Mesenchymal stem cell (in vitro differentiated cells and primary cell): ENCODE results near the gene LDHAL6A.

ENCODE experiments used
- DNase-seq: peaks from one replicate; pipeline ENCODE4 v3.0.0-alpha.2; 2013
- H2AFZ ChIP-seq: one replicate; pipeline ENCODE4 v1.6.1; 2013; ENCODE audit warnings: low read depth, mild to moderate bottlenecking, control low read depth, inconsistent platforms, low read length, moderate library complexity
- H2AK5ac ChIP-seq: 2 replicates; pipeline ENCODE4 v1.6.1; 2013; ENCODE audit warnings: low read length, moderate library complexity, mild to moderate bottlenecking, inconsistent platforms; ENCODE audit not compliant: severe bottlenecking
- H2BK120ac ChIP-seq: one replicate; pipeline ENCODE4 v1.6.1; 2013; ENCODE audit warnings: low read depth, mild to moderate bottlenecking, inconsistent platforms, low read length, moderate library complexity
- H2BK12ac ChIP-seq, 2 experiments: one replicate each; pipeline ENCODE4 v1.6.1; 2013; ENCODE audit warnings: inconsistent platforms in 2 of 2, low read length in 2 of 2, mild to moderate bottlenecking in 2 of 2, moderate library complexity in 2 of 2, control low read depth in 1 of 2
- H2BK15ac ChIP-seq: one replicate; pipeline ENCODE4 v1.6.1; 2013; ENCODE audit warnings: mild to moderate bottlenecking, low read depth, inconsistent platforms; ENCODE audit not compliant: poor library complexity, severe bottlenecking
- H2BK5ac ChIP-seq: 2 replicates; pipeline ENCODE4 v1.6.1; 2013; ENCODE audit warnings: low read depth, mild to moderate bottlenecking, low read length, control low read depth, inconsistent platforms; ENCODE audit not compliant: poor library complexity, severe bottlenecking
- H3K14ac ChIP-seq, 2 experiments: one replicate each; pipeline ENCODE4 v1.6.1; 2013; ENCODE audit warnings: inconsistent platforms in 2 of 2, low read length in 2 of 2, control low read depth in 1 of 2, mild to moderate bottlenecking in 1 of 2, moderate library complexity in 1 of 2
- H3K18ac ChIP-seq, 2 experiments: one replicate each; pipeline ENCODE4 v1.6.1; 2013; ENCODE audit warnings: inconsistent platforms in 2 of 2, low read length in 2 of 2, control low read depth in 1 of 2, low read depth in 1 of 2, mild to moderate bottlenecking in 1 of 2
- H3K23ac ChIP-seq, 2 experiments: one replicate each; pipeline ENCODE4 v1.6.1; 2013; ENCODE audit warnings: inconsistent platforms in 2 of 2, low read length in 2 of 2, mild to moderate bottlenecking in 2 of 2, moderate library complexity in 2 of 2, control low read depth in 1 of 2
- H3K27ac ChIP-seq: 2 replicates; pipeline ENCODE4 v1.5.1; 2013; ENCODE audit warnings: mild to moderate bottlenecking, moderate library complexity, low read length, control low read depth, inconsistent platforms; ENCODE audit not compliant: poor library complexity, severe bottlenecking
- H3K27me3 ChIP-seq, 2 experiments: 2 replicates each; pipeline versions ENCODE4 v1.6.1 to v1.7.0; 2013; ENCODE audit warnings: low read length in 2 of 2, mild to moderate bottlenecking in 2 of 2, moderate library complexity in 2 of 2, control low read depth in 1 of 2, inconsistent platforms in 1 of 2; ENCODE audit not compliant: control insufficient read depth in 1 of 2, insufficient read depth in 1 of 2
- H3K36me3 ChIP-seq, 2 experiments: 2 replicates each; pipeline versions ENCODE4 v1.6.1 to v1.7.0; 2013; ENCODE audit warnings: low read length in 2 of 2, control low read depth in 1 of 2, inconsistent platforms in 1 of 2, low read depth in 1 of 2, mild to moderate bottlenecking in 1 of 2; ENCODE audit not compliant: insufficient read depth in 2 of 2, control insufficient read depth in 1 of 2
- H3K4ac ChIP-seq, 2 experiments: one replicate each; pipeline ENCODE4 v1.6.1; 2013; ENCODE audit warnings: inconsistent platforms in 2 of 2, low read length in 2 of 2, mild to moderate bottlenecking in 2 of 2, moderate library complexity in 2 of 2, control low read depth in 1 of 2, low read depth in 1 of 2
- H3K4me1 ChIP-seq: 2 replicates; pipeline ENCODE4 v1.6.1; 2013; ENCODE audit warnings: low read depth, low read length, control low read depth; ENCODE audit not compliant: control insufficient read depth, insufficient read depth
- H3K4me2 ChIP-seq: 2 replicates; pipeline ENCODE4 v1.6.1; 2013; ENCODE audit warnings: low read length, mild to moderate bottlenecking, inconsistent platforms; ENCODE audit not compliant: poor library complexity, severe bottlenecking
- H3K4me3 ChIP-seq, 2 experiments: 2 replicates each; pipeline versions ENCODE4 v1.5.1 to v1.7.0; 2013; ENCODE audit warnings: low read length in 2 of 2, mild to moderate bottlenecking in 2 of 2, control low read depth in 1 of 2, low read depth in 1 of 2; ENCODE audit not compliant: insufficient read depth in 1 of 2
- H3K79me1 ChIP-seq: replicated peaks from 2 replicates; pipeline ENCODE4 v1.6.1; 2013; ENCODE audit warnings: mild to moderate bottlenecking, control low read depth, low read length, inconsistent platforms; ENCODE audit not compliant: poor library complexity, severe bottlenecking
- H3K9ac ChIP-seq: 2 replicates; pipeline ENCODE4 v1.7.0; 2013; ENCODE audit warnings: mild to moderate bottlenecking, low read length, moderate library complexity
- H3K9me3 ChIP-seq: 2 replicates; pipeline ENCODE4 v1.7.0; 2013; ENCODE audit warnings: mild to moderate bottlenecking, low read length; ENCODE audit not compliant: control insufficient read depth
- H4K8ac ChIP-seq: one replicate; pipeline ENCODE4 v1.6.1; 2013; ENCODE audit warnings: inconsistent platforms, mild to moderate bottlenecking, low read length, moderate library complexity
- H4K91ac ChIP-seq: one replicate; pipeline ENCODE4 v1.6.1; 2013; ENCODE audit warnings: mild to moderate bottlenecking, low read length, inconsistent platforms
- WGBS: methylation state at CpG from one replicate; pipeline ENCODE4 v1.1.7; 2013; ENCODE audit warnings: mixed read lengths; 5-methylcytosine and 5-hydroxymethylcytosine counted together

LDHAL6A gene

DNA sequence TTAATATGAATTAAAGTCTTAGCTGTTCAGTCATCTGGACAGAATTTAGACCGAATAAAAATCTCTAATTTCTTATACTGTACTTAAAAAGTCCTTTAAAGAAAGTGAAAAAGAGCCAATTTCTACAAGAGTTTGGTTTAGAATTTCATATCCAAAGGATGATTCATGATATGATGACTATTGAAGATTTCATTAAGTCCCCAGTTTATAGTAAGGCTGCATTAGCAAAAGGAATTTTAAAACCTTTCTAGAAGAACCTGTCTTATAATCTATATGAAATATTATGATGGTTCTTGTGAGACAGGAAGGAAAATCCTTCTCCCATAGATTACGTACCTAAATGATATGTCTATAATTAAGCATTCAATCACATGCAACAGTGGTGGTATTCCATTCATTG, 36.3 kb downstream of the LDHAL6A start:
- Histone ChIP-seq H2AK5ac (no peak overlapping the region), H3K23ac (no peak overlapping the region), H2AFZ (no peak overlapping the region), H4K91ac (no peak overlapping the region), H2BK15ac (no peak overlapping the region), H3K18ac (no peak overlapping the region), H4K8ac (no peak overlapping the region), H3K36me3 (peaks cover 18 to 78% of the 10 kb centered on the region in 2 experiments), H3K4me2 (no peak overlapping the region), H3K9me3 (no peaks in the 10 kb centered on the region), H3K27ac (no peak overlapping the region), H3K4me3 (no peak overlapping the region), H3K14ac (no peak overlapping the region), H3K4me1 (peaks cover 2% of the 10 kb centered on the region), H3K9ac (no peak overlapping the region), H3K4ac (no peak overlapping the region), H2BK5ac (no peak overlapping the region), H3K79me1 (peaks cover 27% of the 10 kb centered on the region), H2BK120ac (no peak overlapping the region), H3K27me3 (no peaks in the 10 kb centered on the region), H2BK12ac (no peak overlapping the region)
- no CpG with 5 or more reads among the region's 2 CpGs for WGBS
- no peak for DNase-seq

DNA sequence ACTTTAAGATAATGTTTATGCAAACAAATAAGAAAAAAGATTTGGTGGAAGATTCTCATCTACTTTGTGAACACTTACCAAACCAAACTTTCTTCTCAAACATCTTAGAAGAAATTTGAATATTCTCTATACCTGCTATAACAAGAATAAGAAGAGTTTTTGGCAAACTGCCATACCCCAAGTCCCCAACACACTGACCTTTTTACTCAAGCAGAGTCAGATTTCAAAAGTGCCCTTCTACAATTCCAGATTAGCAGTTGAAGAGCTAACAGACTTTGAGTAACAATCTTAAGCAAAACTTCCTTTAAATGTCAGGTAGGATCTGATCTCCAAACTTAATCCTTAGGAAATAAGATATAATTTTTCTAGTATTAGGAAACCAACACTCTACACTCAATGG, 37.2 kb downstream of the LDHAL6A start:
- peaks cover 26% of the 10 kb centered on the region for H3K79me1 ChIP-seq
- no peak overlapping the region for H3K14ac ChIP-seq
- H2BK15ac ChIP-seq: no peak overlapping the region
- no peak overlapping the region for H3K4ac ChIP-seq
- H3K27ac ChIP-seq: no peak overlapping the region
- H3K4me1 ChIP-seq: peaks cover 2% of the 10 kb centered on the region
- no peak overlapping the region for H2AFZ ChIP-seq
- no peak overlapping the region for H4K8ac ChIP-seq
- no peak overlapping the region for H3K9ac ChIP-seq
- no peak overlapping the region for H3K4me2 ChIP-seq
- no peak overlapping the region for H4K91ac ChIP-seq
- no peak overlapping the region for H3K4me3 ChIP-seq
- H3K9me3 ChIP-seq: no peaks in the 10 kb centered on the region
- no peak for DNase-seq
- peaks cover 19 to 80% of the 10 kb centered on the region in 2 experiments for H3K36me3 ChIP-seq
- H3K23ac ChIP-seq: no peak overlapping the region
- no peaks in the 10 kb centered on the region for H3K27me3 ChIP-seq
- no peak overlapping the region for H2BK120ac ChIP-seq
- no peak overlapping the region for H2AK5ac ChIP-seq
- no peak overlapping the region for H2BK12ac ChIP-seq
- H2BK5ac ChIP-seq: no peak overlapping the region
- no peak overlapping the region for H3K18ac ChIP-seq

DNA sequence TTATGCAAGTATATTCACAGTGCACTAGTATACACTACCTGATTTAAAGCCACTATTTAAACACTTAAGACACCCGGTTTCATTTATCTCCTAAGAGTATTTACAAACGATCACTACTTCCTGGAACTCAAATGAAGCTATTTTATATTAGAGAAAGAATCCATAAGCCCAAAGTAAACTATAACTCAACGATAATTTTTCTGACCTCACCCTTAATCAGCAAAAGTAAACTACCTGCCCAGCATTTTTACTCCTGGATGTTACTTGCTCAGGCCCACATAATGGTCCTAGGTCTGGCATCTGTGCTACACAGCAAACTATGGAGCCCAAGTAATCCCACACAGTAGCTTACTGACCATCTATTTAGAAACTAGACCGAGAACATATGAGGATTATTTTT, 37.7 kb downstream of the LDHAL6A start:
- Histone ChIP-seq H3K36me3 (peaks cover 21 to 80% of the 10 kb centered on the region in 2 experiments), H3K27ac (no peak overlapping the region), H2BK5ac (no peak overlapping the region), H2BK15ac (no peak overlapping the region), H3K4me1 (peaks cover 2% of the 10 kb centered on the region), H2AK5ac (no peak overlapping the region), H3K4ac (no peak overlapping the region), H3K9ac (no peak overlapping the region), H4K8ac (no peak overlapping the region), H2BK12ac (no peak overlapping the region), H3K79me1 (peaks cover 27% of the 10 kb centered on the region), H4K91ac (no peak overlapping the region), H3K4me2 (no peak overlapping the region), H3K14ac (no peak overlapping the region), H3K9me3 (no peaks in the 10 kb centered on the region), H2AFZ (no peak overlapping the region), H3K23ac (no peak overlapping the region), H3K4me3 (no peak overlapping the region), H2BK120ac (no peak overlapping the region), H3K27me3 (no peaks in the 10 kb centered on the region), H3K18ac (no peak overlapping the region)
- WGBS: 91% methylated on average over 3 of the region's 4 CpGs
- no peak for DNase-seq

DNA sequence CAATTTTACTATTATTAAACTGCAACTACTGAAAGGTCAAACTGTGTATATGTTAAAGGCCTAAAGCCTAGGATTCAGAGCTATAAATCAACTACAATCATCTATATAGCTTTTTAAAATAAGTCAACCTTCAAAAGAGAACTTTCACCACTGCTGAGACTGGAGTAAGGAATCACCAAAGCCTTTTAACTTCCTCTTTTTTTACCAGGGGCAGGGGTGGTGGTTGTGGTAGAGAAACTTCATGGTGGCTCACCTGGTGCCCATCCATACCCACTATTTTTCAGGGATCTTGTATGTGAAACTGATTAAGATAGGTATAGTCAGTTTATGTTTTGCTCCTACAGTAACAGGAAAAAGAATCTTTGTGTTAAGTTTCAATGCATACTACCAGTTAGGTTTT, 39.6 kb downstream of the LDHAL6A start:
- DNase-seq: no peak
- Histone ChIP-seq H3K4me3 (no peak overlapping the region), H4K91ac (no peak overlapping the region), H3K27me3 (no peaks in the 10 kb centered on the region), H4K8ac (no peak overlapping the region), H3K9ac (no peak overlapping the region), H2AK5ac (no peak overlapping the region), H2BK15ac (no peak overlapping the region), H3K27ac (no peak overlapping the region), H3K4ac (no peak overlapping the region), H2BK5ac (no peak overlapping the region), H3K4me1 (peaks cover 2% of the 10 kb centered on the region), H3K18ac (no peak overlapping the region), H2BK120ac (no peak overlapping the region), H3K4me2 (no peak overlapping the region), H3K9me3 (no peaks in the 10 kb centered on the region), H3K79me1 (peaks cover 23% of the 10 kb centered on the region), H2AFZ (no peak overlapping the region), H3K14ac (no peak overlapping the region), H3K23ac (no peak overlapping the region), H2BK12ac (no peak overlapping the region), H3K36me3 (peaks cover 19 to 83% of the 10 kb centered on the region in 2 experiments)
